NT2/D1 (cell line): ENCODE data around the gene DYNC2H1.

ENCODE experiments used
- DNase-seq: peaks from one replicate; pipeline ENCODE4 v3.0.0-alpha.2; 2011; ENCODE audit warnings: low read depth, low spot score
- H3K27me3 ChIP-seq: 2 replicates; pipeline ENCODE4 v1.6.0; 2011; ENCODE audit warnings: mild to moderate bottlenecking; ENCODE audit not compliant: insufficient read length, insufficient read depth
- H3K36me3 ChIP-seq: 2 replicates; pipeline ENCODE4 v1.6.1; 2011; ENCODE audit warnings: mild to moderate bottlenecking, low read length, mixed read lengths; ENCODE audit not compliant: insufficient read depth, insufficient read length
- H3K4me1 ChIP-seq: 2 replicates; pipeline ENCODE4 v1.5.1; 2011; ENCODE audit not compliant: insufficient read depth, insufficient read length
- H3K4me3 ChIP-seq: 2 replicates; pipeline ENCODE4 v1.5.1; 2011; ENCODE audit warnings: low read depth; ENCODE audit not compliant: insufficient read length
- H3K9ac ChIP-seq: 2 replicates; pipeline ENCODE4 v1.6.0; 2011; ENCODE audit warnings: low read depth; ENCODE audit not compliant: insufficient read length
- H3K9me3 ChIP-seq: 2 replicates; pipeline ENCODE4 v1.5.1; 2011; ENCODE audit warnings: mild to moderate bottlenecking, low read length; ENCODE audit not compliant: insufficient read depth
- SUZ12 ChIP-seq: IDR thresholded peaks from 2 replicates; pipeline ENCODE4 v1.6.1; 2011; ENCODE audit not compliant: insufficient read length, insufficient read depth; ENCODE audit errors: extremely low read depth
- YY1 ChIP-seq: IDR thresholded peaks from 2 replicates; pipeline ENCODE4 v1.6.1; 2011; ENCODE audit not compliant: insufficient read length, insufficient read depth
- ZNF274 ChIP-seq: IDR thresholded peaks from 2 replicates; pipeline ENCODE4 v1.6.1; 2011; ENCODE audit warnings: mild to moderate bottlenecking, low read depth, low read length

The DYNC2H1 gene, protein sequence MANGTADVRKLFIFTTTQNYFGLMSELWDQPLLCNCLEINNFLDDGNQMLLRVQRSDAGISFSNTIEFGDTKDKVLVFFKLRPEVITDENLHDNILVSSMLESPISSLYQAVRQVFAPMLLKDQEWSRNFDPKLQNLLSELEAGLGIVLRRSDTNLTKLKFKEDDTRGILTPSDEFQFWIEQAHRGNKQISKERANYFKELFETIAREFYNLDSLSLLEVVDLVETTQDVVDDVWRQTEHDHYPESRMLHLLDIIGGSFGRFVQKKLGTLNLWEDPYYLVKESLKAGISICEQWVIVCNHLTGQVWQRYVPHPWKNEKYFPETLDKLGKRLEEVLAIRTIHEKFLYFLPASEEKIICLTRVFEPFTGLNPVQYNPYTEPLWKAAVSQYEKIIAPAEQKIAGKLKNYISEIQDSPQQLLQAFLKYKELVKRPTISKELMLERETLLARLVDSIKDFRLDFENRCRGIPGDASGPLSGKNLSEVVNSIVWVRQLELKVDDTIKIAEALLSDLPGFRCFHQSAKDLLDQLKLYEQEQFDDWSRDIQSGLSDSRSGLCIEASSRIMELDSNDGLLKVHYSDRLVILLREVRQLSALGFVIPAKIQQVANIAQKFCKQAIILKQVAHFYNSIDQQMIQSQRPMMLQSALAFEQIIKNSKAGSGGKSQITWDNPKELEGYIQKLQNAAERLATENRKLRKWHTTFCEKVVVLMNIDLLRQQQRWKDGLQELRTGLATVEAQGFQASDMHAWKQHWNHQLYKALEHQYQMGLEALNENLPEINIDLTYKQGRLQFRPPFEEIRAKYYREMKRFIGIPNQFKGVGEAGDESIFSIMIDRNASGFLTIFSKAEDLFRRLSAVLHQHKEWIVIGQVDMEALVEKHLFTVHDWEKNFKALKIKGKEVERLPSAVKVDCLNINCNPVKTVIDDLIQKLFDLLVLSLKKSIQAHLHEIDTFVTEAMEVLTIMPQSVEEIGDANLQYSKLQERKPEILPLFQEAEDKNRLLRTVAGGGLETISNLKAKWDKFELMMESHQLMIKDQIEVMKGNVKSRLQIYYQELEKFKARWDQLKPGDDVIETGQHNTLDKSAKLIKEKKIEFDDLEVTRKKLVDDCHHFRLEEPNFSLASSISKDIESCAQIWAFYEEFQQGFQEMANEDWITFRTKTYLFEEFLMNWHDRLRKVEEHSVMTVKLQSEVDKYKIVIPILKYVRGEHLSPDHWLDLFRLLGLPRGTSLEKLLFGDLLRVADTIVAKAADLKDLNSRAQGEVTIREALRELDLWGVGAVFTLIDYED (N-terminal part only)

DNA sequence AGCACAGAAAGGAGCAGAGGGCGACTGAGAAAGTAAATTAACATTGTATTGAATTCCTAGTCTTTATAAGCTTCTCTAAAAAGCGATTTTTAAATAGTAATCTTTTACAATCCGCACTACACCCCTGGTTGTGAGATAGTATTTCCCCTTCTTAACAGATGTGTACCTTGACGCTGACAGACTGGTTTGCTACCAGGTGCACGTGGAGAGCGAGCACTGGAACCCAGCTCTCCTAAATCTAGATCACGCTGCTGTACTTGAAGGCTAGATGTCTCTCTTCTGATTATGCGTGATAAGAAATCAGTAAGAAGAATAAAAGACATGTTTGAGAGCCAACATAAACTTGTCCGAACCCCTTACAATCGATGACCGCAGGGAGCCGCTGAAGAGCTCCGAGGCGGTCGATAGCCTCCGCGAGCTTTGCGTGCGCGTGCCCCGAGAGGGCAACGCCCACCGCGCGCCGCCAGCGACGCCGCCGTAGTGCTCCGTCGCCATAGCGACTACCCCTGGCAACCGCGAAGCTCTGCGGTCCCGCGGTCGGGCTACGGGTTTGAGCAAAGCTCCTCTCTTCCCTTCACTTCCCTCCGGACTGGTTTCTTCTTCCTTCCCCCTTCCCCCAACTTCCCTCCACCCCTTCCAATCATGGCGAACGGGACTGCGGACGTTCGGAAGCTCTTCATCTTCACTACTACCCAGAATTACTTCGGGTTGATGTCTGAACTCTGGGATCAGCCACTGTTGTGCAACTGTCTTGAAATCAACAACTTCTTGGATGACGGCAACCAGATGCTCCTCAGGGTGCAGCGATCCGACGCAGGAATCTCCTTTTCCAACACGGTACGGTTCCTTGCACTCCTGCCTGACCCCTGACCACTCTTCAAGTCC lies at the start of gene DYNC2H1:
DYNC2H1 (plus strand) TSS at position 494 of the 885 bp plus-strand sequence; CDS start at position 643, 149 bp downstream.
- H3K27me3 ChIP-seq, result no peaks in the 10 kb centered on the region
- H3K9ac ChIP-seq, result peak within 1 kb of the TSS; percentile 79
- no peaks in the 10 kb centered on the region for H3K36me3 ChIP-seq
- H3K9me3 ChIP-seq, result no peaks in the 10 kb centered on the region
- H3K4me1 ChIP-seq, result no peaks in the 10 kb centered on the region
- TF ChIP-seq SUZ12, result no peak
- no peak for TF ChIP-seq YY1
- no peak for TF ChIP-seq ZNF274
- peak; percentile 87 for DNase-seq
- H3K4me3 ChIP-seq, result peak within 1 kb of the TSS; percentile 68

DNA sequence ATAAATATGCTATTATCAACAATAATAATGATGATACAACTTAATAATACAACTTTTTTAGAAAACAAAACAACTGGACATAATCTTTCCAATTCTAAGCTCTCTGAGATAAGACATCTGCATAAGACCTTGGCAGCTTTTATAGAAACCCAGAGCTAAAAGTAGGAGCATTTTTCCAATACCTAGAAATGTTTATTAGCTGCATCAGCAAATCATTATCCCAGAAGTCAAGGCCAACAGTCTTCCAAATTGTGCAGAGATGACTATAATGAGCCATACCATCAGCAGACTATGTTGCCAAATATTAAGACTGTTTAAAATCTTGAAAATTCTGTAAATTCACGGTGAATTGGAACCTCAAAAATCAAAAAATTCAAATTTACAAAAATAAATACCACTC lies 47.6 kb upstream of the DYNC2H1 start:
- no peaks in the 10 kb centered on the region for H3K9me3 ChIP-seq
- no peaks in the 10 kb centered on the region for H3K4me1 ChIP-seq
- H3K9ac ChIP-seq, result no peak overlapping the region
- no peak for TF ChIP-seq YY1
- no peak for TF ChIP-seq SUZ12
- TF ChIP-seq ZNF274, result no peak
- H3K4me3 ChIP-seq, result no peak overlapping the region
- peaks cover 60% of the 10 kb centered on the region for H3K36me3 ChIP-seq
- no peaks in the 10 kb centered on the region for H3K27me3 ChIP-seq
- DNase-seq, result no peak

DNA sequence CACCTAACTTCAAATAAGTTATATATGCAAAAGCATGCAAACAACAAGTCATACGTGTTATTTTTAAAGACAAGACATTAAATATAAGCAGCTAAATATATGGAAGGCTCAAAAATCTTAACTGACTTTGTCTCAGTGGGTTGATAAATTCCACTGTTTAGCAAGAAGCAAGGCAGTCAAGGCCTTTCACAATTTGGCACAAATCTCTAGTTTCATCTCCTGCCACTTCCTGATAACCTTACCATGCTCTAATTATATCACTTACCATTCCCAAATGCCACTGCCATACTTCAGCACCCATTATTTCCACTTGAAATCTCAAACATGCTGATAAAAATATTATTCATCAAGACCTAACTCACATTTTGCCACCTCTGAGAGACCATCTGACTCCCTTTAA lies 42.1 kb upstream of the DYNC2H1 start:
- no peak overlapping the region for H3K4me3 ChIP-seq
- no peaks in the 10 kb centered on the region for H3K4me1 ChIP-seq
- no peak overlapping the region for H3K9ac ChIP-seq
- no peaks in the 10 kb centered on the region for H3K27me3 ChIP-seq
- H3K36me3 ChIP-seq, result peaks cover 46% of the 10 kb centered on the region
- no peaks in the 10 kb centered on the region for H3K9me3 ChIP-seq
- no peak for TF ChIP-seq ZNF274
- TF ChIP-seq SUZ12, result no peak
- TF ChIP-seq YY1, result no peak
- no peak for DNase-seq

DNA sequence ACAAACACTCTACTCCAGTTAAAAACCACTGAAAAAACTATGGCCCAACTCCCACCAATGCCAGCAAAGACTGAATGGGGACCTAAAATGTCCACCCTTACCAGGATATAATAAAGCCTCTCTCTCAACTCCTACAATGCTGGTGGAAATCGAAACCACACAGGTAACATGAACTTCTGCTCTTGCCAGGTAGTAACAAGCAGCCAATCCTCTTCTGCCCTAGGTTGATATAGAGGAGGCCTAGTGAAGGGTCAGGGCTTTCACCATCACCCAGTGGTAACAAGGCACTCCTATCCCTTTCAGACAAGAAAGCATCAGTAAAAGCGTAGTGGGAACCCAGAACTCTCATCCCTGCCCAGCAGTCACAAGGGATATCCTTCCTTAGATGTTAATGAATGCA lies 39.9 kb upstream of the DYNC2H1 start:
- no peak for TF ChIP-seq SUZ12
- no peak for TF ChIP-seq ZNF274
- TF ChIP-seq YY1, result no peak
- H3K4me3 ChIP-seq, result no peak overlapping the region
- peaks cover 24% of the 10 kb centered on the region for H3K36me3 ChIP-seq
- H3K9ac ChIP-seq, result no peak overlapping the region
- no peaks in the 10 kb centered on the region for H3K27me3 ChIP-seq
- no peak for DNase-seq
- no peaks in the 10 kb centered on the region for H3K9me3 ChIP-seq
- no peaks in the 10 kb centered on the region for H3K4me1 ChIP-seq

DNA sequence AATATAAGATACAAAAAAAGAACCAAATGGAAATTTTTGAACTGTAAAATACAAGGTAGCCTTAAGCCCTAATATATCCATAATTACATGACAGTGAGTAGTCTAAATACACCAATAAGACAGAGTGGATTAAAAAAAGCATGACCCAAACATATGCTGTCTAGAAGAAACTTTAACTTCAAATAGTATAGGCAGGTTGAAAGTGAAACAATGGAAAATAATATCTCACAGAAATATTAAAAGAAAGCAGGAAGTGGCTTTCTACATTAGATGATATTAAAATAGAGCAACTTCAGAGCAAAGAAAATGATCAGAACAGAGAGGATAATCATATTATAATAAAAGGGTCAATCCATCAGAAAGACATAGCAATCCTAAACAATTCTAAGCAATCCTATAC lies 39.1 kb upstream of the DYNC2H1 start:
- H3K4me1 ChIP-seq, result no peaks in the 10 kb centered on the region
- TF ChIP-seq ZNF274, result no peak
- TF ChIP-seq YY1, result no peak
- no peak for TF ChIP-seq SUZ12
- peaks cover 27% of the 10 kb centered on the region for H3K36me3 ChIP-seq
- no peaks in the 10 kb centered on the region for H3K9me3 ChIP-seq
- no peaks in the 10 kb centered on the region for H3K27me3 ChIP-seq
- DNase-seq, result no peak
- no peak overlapping the region for H3K9ac ChIP-seq
- no peak overlapping the region for H3K4me3 ChIP-seq

DNA sequence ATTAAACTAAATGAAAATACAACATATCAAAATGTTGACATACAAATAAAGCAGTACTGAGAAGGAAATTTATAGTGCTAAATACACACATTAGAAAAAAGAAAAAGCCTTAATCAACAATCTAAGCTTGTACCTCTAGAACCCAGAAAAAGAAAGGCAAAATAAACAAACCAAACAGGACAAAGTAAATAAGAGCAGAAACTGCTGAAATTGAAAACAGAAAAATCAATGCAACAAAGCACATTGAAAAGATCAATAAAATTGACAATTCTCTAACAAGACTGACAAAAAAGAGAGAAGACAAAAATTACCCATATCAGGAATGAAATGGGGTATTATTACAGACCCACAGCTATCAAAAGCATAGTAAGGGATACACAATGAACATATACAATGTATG lies 38.2 kb upstream of the DYNC2H1 start:
- H3K36me3 ChIP-seq, result peaks cover 29% of the 10 kb centered on the region
- no peak overlapping the region for H3K9ac ChIP-seq
- H3K4me3 ChIP-seq, result no peak overlapping the region
- DNase-seq, result no peak
- no peaks in the 10 kb centered on the region for H3K27me3 ChIP-seq
- no peak for TF ChIP-seq ZNF274
- no peak for TF ChIP-seq SUZ12
- TF ChIP-seq YY1, result no peak
- no peaks in the 10 kb centered on the region for H3K4me1 ChIP-seq
- no peaks in the 10 kb centered on the region for H3K9me3 ChIP-seq
